ENCODE measurements around the gene HPSE2.

GRCh38 chr10:98485959-98486358, 749.7 kb downstream of the HPSE2 start:
- no peak for TF ChIP-seq POLR2A (IDR thresholded peaks at IDR 0.05)
- no peak for TF ChIP-seq CTCF (IDR thresholded peaks at IDR 0.05)
